Hematopoietic multipotent progenitor cell treated with erythropoietin and hydrocortisone succinate and interleukin-3 and kit ligand, for 6 days (in vitro differentiated cells): Measurements from ENCODE around the gene SPI1.
"Not testable (repeated sequence)": the region's sequence is repeated elsewhere in the genome, so short reads cannot be mapped to it uniquely, and the experiment has no call there.

Experiments
- DNase-seq: peaks from one replicate; pipeline ENCODE4 v3.0.0-alpha.2; 2015

SPI1 gene

DNA sequence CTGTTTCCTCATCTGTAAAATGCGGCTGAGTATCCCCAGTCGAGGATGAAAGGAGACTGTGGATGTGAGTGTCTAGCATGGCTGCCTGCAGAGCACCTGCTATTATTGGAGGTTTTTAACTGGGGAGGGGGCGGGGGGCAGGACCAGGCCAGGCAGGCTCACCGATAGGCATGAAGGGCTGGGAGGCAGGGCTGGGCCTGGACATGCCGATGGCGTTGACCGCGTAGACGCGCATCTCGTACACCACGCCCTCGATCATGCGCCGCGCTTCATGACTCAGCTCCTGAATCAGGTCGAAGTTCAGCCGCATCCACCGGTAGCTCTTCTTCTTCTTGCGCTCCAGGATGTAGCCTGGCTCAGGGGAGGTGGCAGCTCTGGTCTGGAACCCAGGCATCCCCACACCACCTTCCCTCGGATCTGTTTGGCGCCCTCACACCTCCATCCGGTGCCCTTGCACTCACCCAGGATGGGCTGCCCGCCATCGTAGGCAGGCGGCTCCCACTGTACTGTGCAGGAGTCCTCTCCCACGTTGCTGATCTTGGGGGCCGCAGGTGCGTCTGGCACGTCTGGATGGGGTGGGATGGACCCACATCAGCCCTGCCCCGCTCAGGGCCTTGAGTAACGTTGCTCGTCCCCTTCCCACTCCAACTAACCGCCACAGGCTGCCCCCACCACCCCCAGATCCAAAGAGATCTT, 41.0 kb downstream of the SPI1 start:
- DNase-seq = no peak

- DNase-seq = no peak
Measured at GRCh38 chr11:47336595-47336994, 41.8 kb downstream of the SPI1 start.

GRCh38 chr11:47335733-47336132, 42.6 kb downstream of the SPI1 start:
- DNase-seq = no peak

GRCh38 chr11:47334699-47335411, 43.5 kb downstream of the SPI1 start:
- not testable (repeated sequence) for DNase-seq

DNA sequence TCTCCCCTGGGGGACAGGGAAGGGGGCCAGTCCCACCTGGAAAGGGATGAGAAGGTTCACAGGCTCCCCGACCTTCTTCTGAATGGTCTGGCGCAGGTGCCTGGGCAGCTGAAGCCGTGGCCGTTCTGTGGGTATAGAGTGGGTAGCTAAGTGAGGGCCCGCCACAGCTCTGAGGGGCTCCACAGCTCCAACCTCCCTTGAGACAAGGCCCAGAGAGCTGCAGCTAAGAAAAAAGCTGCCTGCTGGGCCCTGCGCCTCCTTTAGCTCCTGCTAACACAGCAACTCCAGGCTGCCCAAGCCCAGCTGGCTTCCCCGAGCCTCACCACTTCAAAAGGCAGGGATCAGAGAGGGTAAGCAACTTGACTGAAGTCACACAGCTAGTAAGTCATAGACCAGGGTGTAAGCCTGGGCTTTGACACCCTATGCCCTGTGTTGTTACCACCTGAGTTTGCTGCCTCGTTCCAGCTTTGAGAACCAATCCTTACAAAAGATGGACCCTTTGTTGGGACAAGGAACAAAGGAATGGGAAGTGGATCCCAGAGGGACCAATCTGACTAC, 44.4 kb downstream of the SPI1 start:
- DNase-seq = no peak

DNA sequence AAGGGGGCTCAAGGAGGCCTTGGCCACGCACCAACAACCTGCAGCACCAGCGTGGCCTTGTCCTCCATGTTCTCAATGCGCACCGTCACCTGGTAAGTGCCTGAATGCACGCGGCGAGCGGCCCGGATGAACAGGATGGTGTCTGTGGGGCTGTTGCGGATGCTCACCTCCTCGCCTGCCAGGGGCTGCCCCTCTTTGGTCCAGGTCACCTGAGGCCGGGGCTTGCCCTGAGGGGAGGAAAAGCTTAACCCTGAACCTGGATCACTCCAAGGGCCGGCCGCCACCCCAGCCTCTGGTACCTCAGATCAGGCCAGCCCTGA, 44.9 kb downstream of the SPI1 start:
- no peak for DNase-seq

- DNase-seq = no peak
Measured at GRCh38 chr11:47332791-47333525, 45.4 kb downstream of the SPI1 start.

DNA sequence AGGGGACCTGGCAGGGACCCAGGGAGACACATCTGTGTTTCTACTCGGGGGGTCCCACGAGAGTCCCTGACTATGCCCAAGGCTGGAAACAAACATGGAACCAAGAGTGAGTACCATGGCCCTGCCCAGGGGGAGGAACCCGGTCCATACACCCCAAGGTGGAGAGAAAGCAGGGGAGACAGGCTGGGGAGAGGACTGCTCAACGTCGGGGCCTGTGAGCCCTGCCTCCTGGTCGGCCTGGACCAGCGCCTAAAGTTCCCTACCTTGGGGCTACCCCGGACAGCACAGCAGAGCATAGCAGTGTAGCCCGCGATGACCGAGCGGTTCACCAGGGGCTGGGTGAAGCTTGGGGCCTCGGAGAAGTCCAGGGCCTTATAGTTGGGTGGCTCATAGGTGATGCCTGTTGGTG, 46.0 kb downstream of the SPI1 start:
- DNase-seq = no peak

- DNase-seq = no peak
Measured at GRCh38 chr11:47331454-47332302, 46.7 kb downstream of the SPI1 start.

GRCh38 chr11:47329987-47330931, 48.1 kb downstream of the SPI1 start:
- DNase-seq = no peak

GRCh38 chr11:47329431-47329986, 48.8 kb downstream of the SPI1 start:
- no peak for DNase-seq

DNA sequence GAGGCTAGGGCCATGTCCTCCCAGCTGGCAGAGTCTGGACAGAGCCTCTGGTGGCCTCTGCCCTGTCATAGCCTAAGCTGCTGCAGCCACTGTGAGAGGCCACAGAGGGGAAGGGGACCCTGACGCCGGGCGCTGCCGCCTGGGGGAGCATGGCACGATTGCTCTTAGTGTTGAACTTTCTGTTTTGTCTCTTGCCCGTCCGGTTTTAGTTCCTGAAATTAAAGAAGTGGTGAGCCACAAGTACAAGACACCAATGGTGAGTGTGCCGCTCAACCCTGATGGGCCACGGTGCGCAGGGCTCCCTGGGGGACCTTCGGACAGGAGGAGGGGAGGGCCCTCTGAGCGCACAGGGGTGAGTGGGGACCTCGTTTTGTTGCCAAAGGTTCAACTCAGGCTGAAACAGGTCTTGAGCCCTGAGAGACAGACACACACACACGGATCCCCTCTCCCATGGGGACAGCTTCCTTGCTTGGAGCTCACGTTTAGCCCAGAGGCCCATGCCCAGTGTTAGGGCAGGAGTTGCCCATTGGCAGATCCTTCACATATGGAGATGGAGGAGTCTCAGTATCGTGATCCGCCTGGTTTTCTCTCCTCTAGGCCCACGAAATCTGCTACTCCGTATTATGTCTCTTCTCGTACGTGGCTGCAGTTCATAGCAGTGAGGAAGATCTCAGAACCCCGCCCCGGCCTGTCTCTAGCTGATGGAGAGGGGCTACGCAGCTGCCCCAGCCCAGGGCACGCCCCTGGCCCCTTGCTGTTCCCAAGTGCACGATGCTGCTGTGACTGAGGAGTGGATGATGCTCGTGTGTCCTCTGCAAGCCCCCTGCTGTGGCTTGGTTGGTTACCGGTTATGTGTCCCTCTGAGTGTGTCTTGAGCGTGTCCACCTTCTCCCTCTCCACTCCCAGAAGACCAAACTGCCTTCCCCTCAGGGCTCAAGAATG, 49.6 kb downstream of the SPI1 start:
- no peak for DNase-seq

- no peak for DNase-seq
Measured at GRCh38 chr11:47327949-47328348, 50.4 kb downstream of the SPI1 start.

DNA sequence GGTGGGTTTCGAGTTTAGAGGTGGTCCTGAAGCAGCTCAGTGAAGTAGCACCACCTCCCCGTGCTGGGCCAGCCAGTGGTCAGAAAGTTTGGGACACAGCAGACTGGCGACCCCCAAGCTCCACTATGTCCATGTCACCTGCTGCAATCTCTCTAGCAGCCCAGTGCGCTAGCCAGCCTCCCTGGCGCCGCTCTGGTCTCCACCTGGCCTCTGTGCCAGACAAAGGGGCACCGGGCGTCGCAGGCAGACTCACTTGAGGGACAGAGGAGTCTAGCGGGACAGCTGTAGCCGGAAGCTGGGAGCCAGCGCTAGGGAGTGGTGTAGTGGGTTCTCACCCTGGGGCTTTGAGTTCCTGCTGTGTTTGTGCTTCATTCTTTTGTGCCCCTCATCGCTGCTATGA, 51.3 kb downstream of the SPI1 start:
- DNase-seq = no peak

GRCh38 chr11:47326198-47326597, 52.1 kb downstream of the SPI1 start:
- no peak for DNase-seq

DNA sequence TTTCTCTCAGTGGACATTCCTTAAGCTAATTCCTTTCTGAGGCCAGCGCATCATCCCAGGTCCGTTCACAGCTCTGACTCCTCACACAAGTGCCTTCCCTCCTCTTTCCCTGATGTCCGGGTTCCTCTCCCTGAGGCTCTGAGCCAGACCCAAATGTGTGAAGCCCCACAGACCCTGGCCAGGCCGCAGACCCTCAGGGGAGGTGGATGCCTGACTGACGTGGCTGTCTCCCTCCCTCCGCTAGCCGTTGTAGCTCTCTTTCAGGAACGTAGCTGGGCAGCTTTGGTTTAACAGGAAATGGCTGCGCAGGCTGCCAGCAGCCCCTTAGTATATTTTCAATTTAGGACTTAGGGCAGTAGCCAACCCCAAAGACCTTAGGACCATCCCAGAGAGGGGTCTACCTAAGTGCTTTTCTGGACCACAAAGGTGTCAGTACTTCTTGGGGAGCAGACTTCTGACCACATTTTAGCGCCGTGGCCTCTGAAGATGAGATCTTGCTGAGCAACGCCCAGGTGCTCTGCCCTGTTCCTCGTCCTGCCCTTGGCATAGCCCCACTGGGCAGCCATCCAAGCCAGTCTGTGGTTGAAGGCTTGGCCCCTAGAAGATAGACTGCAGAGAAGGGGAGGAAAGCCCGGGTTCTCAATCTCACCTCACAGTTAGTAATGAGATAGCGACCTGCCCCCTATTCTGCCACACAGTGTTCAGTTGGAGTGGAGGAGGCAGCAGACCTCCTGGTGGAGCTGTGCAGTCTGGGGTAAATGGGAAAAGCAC, 52.9 kb downstream of the SPI1 start:
- peak; percentile 96 for DNase-seq

DNA sequence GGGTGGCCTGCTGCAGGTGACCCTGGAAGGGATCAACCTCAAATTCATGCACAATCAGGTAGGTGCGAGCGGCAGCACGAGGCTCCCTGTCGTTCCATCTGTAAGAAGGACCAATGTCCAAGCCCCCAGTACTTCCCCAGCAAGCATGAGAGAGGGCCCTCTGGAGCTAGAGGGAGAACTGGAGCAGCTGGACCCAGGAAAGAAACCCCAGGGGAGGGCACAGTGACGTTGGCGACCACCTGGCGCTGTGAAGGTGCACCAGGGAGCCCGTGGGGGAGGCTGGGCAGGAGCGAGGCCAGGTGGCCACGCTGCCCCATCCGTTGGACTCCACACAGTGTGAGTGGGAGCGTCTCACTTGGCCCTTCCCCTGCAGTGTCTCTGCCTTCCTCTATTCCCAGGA, 53.8 kb downstream of the SPI1 start:
- no peak for DNase-seq

DNA sequence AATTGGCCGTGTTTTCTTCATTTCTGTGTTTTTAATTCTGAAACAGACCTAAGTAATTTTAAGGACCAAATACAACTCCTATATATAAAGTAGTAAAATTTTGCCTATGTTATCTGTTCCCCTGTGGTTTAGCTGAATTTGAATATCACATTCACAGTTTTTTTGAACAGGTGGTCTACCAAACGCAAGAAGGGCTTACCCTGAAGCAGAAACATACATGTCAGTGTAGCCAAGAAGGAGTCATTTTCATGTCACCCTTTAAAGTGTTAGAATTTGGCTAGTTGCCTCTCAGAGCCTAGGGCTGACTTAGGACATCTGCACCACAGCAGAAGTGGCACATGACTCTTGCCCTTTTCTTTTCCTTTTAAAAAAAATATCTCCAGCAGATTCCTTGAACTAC, 60.2 kb downstream of the SPI1 start:
- DNase-seq = no peak

DNA sequence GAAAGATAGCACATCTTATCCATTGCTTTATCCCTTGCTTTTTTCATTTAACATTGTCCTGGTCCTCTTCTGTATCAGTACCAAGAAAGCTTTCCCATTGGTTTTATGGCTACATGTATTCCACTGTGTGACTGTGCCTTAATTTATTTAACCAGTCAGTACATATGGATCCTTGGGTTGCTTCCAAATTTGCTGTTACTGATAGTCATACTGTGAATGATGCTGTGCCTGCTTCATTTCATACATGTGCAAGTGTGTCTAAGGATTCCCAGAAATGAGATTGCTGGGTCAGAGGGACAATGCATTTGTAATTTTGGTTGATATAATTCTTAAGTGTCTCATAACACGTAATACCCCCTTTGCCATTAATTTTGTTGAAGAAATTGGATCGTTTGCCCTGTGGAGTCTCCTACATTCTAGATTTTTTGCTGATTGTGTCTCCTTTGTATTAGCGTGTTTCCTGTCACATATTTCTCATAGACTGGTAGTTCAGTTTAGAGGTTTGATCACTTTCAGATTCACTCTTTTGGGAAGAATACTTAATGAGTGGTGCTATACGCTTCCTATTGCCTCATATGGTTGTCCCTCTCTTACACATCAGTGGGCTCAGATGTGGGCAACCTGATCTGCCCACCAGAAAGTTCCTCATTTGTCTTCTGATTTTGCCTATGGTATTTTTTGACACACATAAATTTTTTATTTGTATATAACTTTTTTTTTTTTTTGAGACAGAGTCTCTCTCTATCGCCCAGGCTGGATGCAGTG, 61.1 kb downstream of the SPI1 start:
- DNase-seq = no peak
